Measurements from ENCODE around the gene PPP6C. TPM values are rescaled to one million over a fixed set of nuclear protein-coding genes. Genes with fewer than 3 reads are reported as not detected.

The PPP6C gene
- total RNA-seq, 1 experiment from 2014 or later = 56.8 TPM

- no peaks in the 10 kb centered on the region for H3K27me3 ChIP-seq
- 0 out of 2 replicates have a peak, but pooled peaks cover 3% of the 10 kb centered on the region for H3K9me3 ChIP-seq (replicated peaks)
- peaks cover 4% of the 10 kb centered on the region; the same call in 1 of the 2 replicates for H3K4me1 ChIP-seq
- 0 out of 2 replicates have a peak, but pooled peaks cover 2% of the 10 kb centered on the region for H3K36me3 ChIP-seq
- no peak for DNase-seq
- H3K4me3 ChIP-seq = no peak overlapping the region
- no peak overlapping the region for H3K27ac ChIP-seq
Observed at GRCh38 chr9:125106285-125106893, 83.2 kb downstream of the PPP6C start.

- Histone ChIP-seq H3K4me3 (no peak overlapping the region), H3K27ac (peak overlapping the region; percentile 10; the same call in 1 of the 2 replicates), H3K4me1 (peaks cover 9% of the 10 kb centered on the region), H3K9me3 (replicated peaks) (no peaks in the 10 kb centered on the region), H3K36me3 (no peaks in the 10 kb centered on the region), H3K27me3 (no peaks in the 10 kb centered on the region)
- DNase-seq = no peak
Observed at GRCh38 chr9:125103770-125104460, 85.7 kb downstream of the PPP6C start.

GRCh38 chr9:125103021-125103420 lies 86.6 kb downstream of the PPP6C start:
- Histone ChIP-seq H3K27ac (no peak overlapping the region), H3K36me3 (no peaks in the 10 kb centered on the region), H3K9me3 (replicated peaks) (no peaks in the 10 kb centered on the region), H3K4me1 (peaks cover 9% of the 10 kb centered on the region), H3K27me3 (no peaks in the 10 kb centered on the region), H3K4me3 (no peak overlapping the region)
- DNase-seq = no peak

GRCh38 chr9:125100822-125101221 lies 88.8 kb downstream of the PPP6C start:
- no peak overlapping the region for H3K27ac ChIP-seq
- H3K4me1 ChIP-seq = peaks cover 9% of the 10 kb centered on the region
- no peak overlapping the region for H3K4me3 ChIP-seq
- DNase-seq = no peak
- H3K9me3 ChIP-seq (replicated peaks) = no peaks in the 10 kb centered on the region
- H3K36me3 ChIP-seq = no peaks in the 10 kb centered on the region
- H3K27me3 ChIP-seq = no peaks in the 10 kb centered on the region

GRCh38 chr9:125099816-125100215 lies 89.8 kb downstream of the PPP6C start:
- no peak for DNase-seq
- no peak overlapping the region for H3K27ac ChIP-seq
- no peak overlapping the region for H3K4me3 ChIP-seq
- no peaks in the 10 kb centered on the region for H3K36me3 ChIP-seq
- no peaks in the 10 kb centered on the region; the same call in 1 of the 2 replicates for H3K9me3 ChIP-seq (replicated peaks)
- peaks cover 12% of the 10 kb centered on the region for H3K4me1 ChIP-seq
- H3K27me3 ChIP-seq = no peaks in the 10 kb centered on the region

Other genes starting within 250 kb of the PPP6C start
- 10.1 and 10.7 TPM in 2 replicates for gene GOLGA1, start 248.7 kb downstream of the PPP6C start, total RNA-seq (2014; rRNA removed; shearing (Covaris generic))
- 13.5 and 14.2 TPM in 2 replicates for gene SCAI, start 46.3 kb downstream of the PPP6C start, total RNA-seq (2014; rRNA removed; shearing (Covaris generic))
- 27.0 and 29.9 TPM in 2 replicates for gene RABEPK, start 10.7 kb upstream of the PPP6C start, total RNA-seq (2014; rRNA removed; shearing (Covaris generic))
- 130 and 136 TPM in 2 replicates for gene HSPA5, start 51.5 kb upstream of the PPP6C start, total RNA-seq (2014; rRNA removed; shearing (Covaris generic))
- 66.0 and 70.8 TPM in 2 replicates for gene GAPVD1, start 72.0 kb upstream of the PPP6C start, total RNA-seq (2014; rRNA removed; shearing (Covaris generic))